NCI-H2107 treated with DMSO at 0.1 percent for 48 hours (cell line): ENCODE results near the gene QKI.
"Not testable (repeated sequence)": the region's sequence is repeated elsewhere in the genome, so short reads cannot be mapped to it uniquely, and the experiment has no call there.

Source experiments
- DNase-seq: peaks from one replicate; lab custom pipeline; 2025; ENCODE audit not compliant: unreplicated experiment; lab: John Stamatoyannopoulos, UW

The QKI gene

GRCh38 chr6:163438298-163438939, 23.9 kb downstream of the QKI start:
- no peak for DNase-seq

DNA sequence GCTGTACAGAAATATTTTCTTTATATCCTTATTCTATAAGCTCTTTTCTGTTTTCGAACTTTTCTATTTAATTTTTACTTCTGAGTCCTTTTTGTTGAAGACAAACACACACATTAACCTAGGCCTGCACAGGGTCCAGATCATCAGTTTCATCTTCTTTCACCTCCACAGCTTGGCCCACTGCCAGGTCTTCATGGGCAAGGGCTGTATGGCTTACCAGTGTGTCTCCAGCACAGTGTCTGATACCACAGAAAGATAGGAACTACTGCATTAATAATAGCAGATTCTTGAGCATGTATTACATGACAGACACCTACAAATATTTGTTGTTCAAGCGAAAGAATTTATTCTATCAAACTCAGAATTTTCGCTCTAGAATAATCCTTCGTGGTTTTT, 24.4 kb downstream of the QKI start:
- no peak for DNase-seq

- not testable (repeated sequence) for DNase-seq
Observed at GRCh38 chr6:163439390-163439789, 24.9 kb downstream of the QKI start.

GRCh38 chr6:163439997-163440396, 25.5 kb downstream of the QKI start:
- no peak for DNase-seq

DNA sequence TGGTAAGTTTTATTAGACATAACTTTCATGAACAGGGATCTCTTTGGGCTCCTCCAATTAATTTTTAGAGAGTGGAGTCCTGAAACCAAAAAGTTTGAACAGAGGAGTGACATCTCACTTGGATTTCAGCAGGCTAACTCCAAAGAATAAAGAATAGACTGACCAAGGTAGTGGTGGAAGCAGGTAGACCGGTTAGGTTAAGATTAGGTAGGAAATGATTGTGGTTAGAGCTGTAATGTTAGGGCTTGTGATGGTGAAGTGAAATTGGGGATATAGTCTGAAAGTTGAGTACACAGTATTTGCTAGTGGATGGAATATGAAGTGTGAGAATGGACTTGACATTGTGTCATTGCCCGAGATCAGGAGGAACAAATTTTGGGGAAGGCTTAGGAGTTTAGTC, 27.8 kb downstream of the QKI start:
- no peak for DNase-seq

GRCh38 chr6:163444077-163444476, 29.6 kb downstream of the QKI start:
- no peak for DNase-seq

DNA sequence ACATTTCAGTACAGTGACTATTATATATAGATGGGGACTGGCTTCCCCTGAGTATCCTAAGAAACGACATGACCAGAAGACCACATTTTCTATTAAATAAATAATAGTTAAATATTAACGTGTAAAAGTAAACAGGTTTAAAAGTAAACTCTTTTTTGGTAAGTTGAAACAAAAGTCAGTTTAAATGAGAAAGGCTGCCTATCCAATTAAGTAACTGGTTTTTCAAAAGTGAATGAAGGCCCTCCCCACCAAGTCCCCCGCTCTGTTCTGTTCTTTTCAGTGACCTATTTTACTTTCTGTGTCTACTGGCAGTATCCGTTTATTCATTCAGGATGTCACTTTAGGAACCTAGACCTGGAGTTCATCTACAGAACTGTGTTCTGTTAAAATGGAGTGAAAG, 32.0 kb downstream of the QKI start:
- DNase-seq, result no peak

- no peak for DNase-seq
Observed at GRCh38 chr6:163449076-163449475, 34.6 kb downstream of the QKI start.

DNA sequence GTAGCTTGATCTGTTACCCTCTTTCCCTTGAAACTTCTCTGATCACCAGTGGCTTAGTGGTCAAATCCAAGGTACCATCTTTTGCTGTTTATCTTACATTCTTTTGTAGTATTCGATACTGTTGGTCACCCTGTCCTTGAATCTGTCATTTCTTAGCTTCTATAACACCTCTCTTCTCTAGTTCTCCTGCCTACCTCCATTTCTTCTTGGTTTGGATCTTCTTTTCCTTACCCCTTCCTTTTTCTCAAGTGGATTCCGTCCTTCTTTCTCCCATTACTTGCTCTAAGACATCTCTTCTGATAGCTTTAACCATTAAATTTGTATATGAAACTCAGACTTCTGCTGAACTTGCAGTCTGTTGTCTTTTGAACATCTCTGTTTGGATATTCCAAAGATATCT, 39.9 kb downstream of the QKI start:
- no peak for DNase-seq

DNA sequence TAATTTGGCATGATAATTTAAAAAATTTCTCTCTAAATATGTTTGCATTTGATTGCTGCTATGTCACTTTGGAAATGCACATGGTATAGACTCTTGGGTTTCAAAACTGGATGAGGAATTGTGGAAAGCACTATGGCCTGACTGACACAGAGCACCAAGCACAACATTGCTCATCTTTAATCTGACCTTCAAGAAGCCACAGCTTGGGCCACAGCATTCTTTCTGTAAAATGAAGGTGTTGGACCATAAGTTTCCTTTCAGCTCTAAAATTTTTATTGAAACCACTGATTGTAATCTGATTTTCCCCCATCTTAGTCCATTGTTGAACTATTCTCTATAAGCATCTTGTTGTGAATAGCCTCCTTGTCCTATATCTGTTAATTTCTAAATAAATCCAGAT, 41.0 kb downstream of the QKI start:
- no peak for DNase-seq

- no peak for DNase-seq
Observed at GRCh38 chr6:163457637-163458561, 43.4 kb downstream of the QKI start.

DNA sequence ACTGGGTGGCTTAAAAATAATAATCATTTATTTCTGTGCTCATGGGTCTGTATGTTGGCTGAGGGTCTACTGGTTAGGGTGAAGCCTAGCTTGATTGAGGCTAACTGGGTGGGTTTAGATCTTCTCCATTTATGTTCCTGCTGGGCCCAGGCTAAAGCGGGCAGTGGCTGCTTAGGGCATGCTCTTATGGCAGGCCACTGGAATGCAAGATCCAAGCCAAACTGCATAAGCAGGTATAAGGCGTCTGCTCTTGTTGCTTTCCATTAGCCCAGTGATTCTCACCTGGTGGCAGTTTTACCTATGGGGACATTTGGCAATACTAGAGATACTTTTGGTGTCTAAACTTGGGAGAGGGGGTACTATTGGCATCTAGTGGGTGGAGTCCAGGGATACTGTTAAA, 44.5 kb downstream of the QKI start:
- no peak for DNase-seq

- no peak for DNase-seq
Observed at GRCh38 chr6:163459536-163459935, 45.0 kb downstream of the QKI start.

GRCh38 chr6:163460307-163460782, 45.8 kb downstream of the QKI start:
- no peak for DNase-seq

DNA sequence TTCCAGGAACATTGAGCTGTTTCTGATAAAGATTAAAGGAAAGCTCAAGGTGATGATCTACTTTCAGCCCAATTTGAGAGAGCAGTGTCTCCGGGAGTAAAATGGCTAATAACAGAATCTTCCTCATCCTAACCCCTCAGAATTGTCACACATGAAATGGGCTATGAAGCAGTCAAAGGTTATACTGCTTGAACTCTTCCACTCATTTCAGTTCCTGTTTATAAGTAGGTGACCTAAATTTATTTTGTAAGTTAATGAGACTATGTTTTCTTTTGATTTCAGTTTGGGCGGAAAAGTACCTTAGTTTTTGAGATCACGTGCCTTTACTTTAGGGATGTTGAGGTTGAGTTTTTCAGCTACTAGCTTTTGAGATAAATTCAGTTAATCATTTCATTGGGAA, 47.2 kb downstream of the QKI start:
- DNase-seq, result no peak

GRCh38 chr6:163463180-163463579, 48.7 kb downstream of the QKI start:
- DNase-seq, result no peak

GRCh38 chr6:163463795-163464194, 49.3 kb downstream of the QKI start:
- DNase-seq, result no peak

- no peak for DNase-seq
Observed at GRCh38 chr6:163466839-163467390, 52.4 kb downstream of the QKI start.

DNA sequence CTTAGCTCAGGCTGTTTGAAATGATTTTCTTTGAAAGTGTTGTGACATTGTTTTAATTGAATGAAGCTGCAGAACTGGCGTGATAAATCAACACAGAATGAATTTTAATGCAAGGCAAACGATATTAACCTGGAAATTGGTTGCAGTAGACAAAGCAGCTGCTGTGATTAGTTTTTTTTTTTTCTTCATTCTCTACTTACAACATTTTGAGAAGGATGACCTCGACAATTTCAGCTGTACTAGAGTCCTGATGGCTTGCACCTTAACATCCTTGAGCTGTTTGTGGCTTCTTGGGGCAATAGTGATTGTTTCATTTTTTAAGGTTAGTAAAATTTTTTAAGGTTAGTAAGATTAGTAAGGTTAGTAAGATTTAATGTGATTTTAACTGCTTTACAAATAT, 54.2 kb downstream of the QKI start:
- no peak for DNase-seq

GRCh38 chr6:163469459-163469985, 55.0 kb downstream of the QKI start:
- no peak for DNase-seq

DNA sequence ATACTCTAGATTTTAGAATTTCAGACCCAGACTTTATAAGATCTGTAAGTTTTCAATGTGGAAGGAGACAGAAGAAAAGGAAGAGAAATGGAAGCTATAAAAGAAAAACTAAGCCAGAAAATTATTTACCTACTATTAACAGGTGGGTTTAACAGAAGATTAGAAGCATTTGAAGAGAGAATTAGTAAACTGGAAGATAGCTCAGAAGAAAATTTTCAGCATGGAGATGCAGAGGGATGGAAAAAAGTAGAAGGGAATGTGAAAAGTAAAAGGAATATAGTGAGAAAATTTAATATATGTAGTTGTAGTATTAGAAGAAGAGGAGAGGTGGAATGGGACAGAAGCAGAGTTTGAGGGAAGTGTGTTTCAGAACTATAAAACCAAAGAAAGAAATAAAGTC, 56.1 kb downstream of the QKI start:
- no peak for DNase-seq

DNA sequence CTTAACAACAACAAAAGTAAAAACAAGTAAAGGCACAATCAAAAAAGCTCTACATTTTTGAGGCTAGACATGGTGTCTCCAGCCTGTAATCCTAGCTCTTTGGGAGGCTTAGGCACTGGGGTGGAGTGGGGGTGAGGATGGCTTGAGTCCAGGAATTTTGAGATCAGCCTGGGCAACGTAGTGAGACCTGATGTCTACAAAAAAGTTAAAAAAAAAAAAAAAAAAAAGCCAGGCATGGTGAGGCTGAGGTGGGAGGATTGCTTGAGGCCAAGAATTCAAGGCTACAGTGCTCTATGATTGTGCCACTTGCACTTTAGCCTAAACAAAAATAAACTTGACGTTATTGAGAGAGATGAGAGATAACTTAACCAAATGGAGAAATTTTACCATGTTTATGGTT, 60.1 kb downstream of the QKI start:
- DNase-seq, result no peak
